HG03108 (cell line): Measurements from ENCODE around the gene NIPA2.

Experiments
- ATAC-seq: cut with Tn5 transposase; IDR thresholded peaks from one replicate; pipeline ENCODE4 v1.9.1; 2021; ENCODE audit warnings: moderate library complexity; ENCODE audit not compliant: unreplicated experiment

NIPA2 gene

DNA sequence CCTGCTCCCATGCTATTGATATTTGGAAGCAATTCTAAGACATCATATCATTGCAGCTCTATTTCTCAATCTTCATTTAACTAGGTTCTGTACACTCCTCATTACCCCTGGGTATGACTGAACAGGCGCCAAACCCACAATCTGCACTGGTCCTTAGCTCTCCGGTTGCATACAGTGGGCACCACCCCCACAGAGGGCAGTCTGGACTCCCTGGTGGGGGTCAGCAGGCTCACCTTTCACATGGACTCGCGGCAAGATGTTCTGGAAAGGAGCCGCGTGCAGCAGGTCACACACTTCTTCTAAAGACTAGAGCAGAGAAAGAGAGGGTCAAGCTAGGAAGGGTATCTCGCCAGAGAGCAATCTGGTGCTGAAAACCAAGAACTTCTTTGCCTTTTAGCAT lies 36.5 kb downstream of the NIPA2 start:
- no peak for ATAC-seq

DNA sequence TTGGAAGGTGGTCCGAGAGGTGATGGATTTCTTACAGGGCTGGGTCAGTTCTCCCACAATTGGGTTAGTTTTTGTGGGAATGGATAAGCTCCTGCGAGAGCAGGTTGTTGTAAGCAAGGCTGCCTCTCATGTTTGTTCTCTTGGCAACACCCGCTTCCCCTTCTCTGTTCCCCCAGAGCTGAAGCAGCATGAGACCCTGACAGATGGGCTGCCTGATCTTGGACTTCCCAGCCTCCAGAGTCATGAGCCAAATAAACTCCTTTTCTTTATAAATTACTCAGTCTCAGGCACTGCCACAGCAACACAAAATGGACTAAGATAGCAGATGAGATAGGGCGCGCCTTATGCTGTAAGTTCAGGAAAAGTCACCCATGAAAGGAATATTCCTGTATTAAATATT lies 38.7 kb downstream of the NIPA2 start:
- ATAC-seq = no peak

DNA sequence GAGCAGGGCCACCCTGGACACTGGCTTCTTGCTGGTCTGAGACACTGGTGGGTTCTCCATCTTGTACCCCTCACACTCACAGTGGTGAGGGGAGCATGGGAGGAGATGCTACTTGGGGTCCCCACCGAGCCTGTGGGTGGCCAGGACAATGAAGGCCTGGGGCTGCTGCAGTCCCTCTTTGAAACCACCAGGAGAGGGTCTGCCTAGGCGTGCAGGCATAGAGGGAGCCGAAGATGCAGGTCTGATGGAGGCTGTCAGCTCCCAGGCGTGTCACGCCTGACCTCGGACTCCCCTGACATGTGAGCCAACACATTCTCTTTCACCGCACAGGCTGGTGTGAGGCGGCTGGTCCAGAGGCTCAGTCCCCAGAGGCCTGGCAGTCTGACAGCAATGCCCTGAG lies 39.1 kb downstream of the NIPA2 start:
- ATAC-seq = no peak

DNA sequence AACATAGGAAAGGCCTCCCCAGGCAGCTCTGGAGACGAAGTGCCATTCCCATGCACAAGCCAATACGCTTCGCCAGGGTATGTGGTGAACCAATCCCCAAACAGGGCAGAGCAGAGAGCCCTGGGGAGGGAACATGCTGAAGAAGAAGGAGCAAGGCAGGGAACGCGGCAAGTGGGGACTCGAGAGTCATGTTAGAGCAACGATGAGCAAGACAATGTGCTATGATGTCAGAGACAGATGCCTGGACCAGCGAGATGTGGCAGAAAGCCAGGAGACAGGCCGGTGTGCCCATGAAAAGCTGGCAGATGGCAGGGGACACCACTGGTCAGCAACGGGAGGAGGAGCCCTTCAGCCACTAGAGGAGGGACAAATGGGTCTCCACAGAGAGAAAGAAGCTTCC lies 39.6 kb downstream of the NIPA2 start:
- ATAC-seq = no peak

DNA sequence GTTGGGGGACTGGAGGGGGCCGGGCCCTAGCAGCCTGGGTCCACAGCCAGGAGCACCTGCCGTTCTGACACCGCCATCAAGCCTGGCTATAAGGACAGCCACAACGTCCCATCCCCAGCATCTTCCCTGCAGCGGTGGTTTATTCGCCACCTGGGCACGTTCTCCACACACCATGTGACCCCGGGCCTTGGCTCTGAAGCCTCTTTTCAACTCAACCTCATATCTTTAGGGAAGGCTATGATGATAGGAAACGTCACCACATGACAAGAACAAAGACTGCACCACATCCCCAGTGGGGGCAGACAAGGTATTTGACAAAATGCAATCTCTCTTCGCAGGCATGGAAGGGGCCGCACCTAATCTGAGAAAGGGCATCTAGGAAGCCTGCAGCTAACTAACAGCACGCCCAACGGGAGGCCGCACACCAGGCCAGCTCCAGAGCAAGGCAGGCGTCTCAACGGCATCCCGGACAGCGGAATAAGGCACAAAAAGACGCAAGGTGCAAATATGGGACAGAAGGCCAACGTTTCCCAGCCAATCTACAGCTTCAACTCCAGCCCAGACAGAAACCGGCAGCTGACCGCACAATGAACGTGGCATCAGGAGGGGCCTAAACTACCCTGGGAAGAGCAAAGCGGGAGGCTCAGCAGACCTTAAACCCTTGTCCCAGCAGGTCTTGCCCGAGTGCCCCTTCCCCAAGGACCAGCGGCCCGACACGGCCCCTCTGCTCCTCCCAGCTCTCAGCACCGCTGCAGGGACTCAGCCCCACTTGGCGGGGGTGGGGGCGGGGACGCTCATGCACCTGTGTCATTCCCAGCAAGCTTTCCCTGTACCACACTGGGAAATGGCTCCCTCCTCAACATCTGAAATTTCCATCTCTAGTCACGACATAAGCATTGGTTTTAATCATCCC lies 41.9 kb downstream of the NIPA2 start:
- no peak for ATAC-seq

DNA sequence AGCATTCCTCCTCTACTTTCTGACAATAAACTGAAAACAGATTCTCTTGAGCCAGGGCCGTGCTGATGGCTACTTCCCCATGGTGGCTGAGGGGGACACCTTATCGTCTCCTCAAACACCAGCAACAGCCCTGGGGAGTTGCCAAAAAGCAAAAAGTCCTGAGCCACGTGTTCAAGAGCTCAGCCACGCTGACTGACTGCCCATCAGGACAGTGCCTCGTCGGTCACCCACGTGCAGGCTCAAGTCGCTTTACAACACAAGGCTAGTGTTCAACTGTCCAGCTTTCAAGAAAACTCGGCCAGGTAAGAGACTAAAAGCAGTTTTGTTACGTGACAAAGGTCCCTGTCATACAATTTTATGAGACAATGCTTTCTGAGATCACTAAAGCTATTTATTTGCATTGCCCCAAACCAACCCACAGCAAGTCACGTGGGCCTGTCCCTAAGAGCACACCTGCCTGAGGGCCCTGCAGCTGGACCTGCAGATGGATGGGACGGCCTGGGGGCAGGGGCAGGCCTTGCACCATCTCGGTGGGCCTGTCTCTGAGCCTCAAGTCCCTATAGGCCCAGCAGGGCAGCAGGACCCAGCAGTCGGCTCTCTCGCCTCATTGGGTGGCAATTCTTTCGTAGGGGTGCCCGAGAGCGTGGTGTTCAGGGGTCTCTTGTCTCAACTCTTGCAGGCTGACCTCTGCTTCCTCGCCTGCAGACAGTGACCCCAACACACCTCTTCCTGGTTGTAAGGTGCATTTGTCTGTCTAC lies 42.7 kb downstream of the NIPA2 start:
- ATAC-seq = no peak

DNA sequence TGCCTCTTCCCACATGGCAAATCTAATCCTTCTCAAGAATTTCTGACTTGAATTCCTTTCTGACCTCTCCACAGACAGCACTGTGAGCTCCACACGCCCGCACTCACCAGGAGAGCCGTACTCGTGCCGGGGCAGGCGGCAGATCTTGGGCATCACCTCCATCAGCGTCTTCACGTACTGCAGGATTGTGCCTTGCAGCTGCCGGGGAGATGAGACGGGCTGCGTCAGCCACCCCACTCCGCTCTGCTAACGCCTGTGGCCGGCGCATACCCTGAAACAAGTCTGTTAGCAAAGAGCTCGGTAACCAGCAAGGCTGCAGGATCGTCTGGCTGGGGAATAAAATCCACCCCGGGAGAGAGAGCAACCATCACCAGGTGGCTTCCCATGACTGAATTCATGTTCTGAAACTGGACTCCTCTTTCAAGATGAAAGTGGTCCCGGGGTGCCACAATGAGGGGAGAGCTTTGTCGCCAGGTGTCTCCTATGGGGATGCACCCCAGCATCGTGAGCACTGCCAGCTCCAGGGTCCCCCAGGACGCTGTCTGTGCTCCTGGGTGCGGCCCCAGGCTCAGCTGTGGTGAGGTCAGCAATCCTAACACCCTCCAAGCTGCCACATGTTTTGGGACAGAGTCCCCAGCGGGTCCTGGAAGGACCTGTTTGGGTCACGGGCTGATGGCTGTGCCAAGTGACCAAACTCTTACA lies 43.4 kb downstream of the NIPA2 start:
- no peak for ATAC-seq

DNA sequence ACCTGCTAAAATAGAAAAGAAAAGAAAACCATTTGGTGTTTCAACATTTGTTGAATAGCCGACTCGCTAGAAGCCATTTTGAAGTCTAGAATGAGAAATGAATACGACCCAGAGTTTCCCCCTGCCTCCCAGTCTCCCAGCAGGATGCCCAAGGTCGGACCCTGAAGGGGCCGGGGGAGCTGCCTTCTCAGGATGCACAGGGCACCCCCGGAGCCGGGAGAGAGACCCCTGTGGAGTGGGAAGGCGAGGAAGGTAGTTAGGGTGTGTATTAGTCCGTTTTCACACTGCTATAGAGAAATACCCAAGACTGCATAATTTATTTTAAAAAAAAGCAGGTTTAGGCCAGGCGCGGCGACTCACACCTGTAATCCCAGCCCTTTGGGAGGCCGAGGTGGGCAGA lies 44.7 kb downstream of the NIPA2 start:
- ATAC-seq = no peak

DNA sequence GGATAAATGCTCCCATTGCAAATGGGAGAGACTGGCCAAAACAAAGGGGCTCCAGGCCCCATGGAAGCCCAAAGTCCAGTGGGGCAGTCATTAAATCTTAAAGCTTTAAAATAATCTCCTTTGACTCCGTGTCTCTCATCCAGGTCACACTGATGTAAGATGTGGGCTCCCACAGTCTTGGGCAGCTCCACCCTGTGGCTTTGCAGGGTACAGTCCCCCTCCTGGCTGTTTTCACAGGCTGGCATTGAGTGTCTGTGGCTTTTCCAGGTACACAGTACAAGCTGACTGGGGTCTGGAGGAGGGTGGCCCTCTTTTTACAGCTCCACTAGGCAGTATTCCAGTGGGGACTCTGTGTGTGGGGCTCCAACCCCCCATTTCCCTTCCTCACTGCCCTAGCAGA lies 45.9 kb downstream of the NIPA2 start:
- ATAC-seq = no peak

DNA sequence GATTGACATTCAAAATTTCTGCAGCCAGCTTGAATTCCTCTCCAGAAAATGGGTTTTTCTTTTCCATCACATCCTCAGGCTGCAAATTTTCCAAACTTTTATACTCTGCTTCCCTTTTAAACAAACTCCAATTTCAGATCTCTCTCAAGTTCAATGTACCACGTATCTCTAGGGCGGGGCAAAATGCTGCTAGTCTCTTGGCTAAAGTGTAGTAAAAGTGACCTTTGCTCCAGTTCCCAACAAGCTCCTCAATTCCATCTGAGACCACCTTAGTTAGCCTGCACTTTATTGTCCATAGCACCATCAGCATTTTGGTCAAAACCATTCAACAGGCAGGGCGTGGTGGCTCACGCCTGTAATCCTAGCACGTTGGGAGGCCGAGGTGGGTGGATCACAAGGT lies 46.7 kb downstream of the NIPA2 start:
- no peak for ATAC-seq

DNA sequence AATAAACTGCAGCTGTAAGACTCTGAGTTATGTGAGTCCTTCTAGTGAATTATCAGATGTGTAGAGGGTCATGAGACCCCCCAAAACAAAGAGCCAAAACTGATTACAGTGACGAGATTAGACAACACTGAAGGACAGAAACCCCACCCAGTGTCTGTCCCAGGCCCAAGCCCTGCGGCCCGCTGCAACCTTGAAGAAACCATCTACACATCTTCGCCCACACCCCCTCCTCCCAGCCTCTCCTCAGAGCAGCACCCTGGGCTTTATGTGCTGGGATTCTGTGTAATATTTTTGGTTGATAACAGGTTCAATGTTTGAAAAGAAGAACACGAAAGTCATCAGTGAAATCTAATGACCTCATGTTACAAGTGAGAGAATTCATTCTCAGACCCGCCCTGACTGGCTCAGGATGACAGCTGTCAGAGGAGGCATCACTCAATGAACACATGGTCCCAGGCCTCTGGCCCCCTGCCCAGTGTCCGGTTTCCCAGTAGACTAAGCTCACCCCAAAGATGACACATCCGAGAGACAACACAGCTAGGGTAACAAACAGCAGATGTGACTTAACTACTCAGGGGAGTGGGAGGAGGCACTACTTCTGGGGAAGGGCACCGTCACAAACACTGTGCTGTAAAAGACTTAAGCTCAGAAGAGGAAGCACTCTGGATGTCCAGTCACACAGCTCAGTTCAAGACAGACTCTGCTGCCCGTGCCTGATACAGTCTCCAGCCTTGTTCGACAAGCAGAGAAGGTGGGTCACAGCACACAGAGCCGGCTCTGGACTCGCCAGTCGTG lies 48.9 kb downstream of the NIPA2 start:
- ATAC-seq = no peak

DNA sequence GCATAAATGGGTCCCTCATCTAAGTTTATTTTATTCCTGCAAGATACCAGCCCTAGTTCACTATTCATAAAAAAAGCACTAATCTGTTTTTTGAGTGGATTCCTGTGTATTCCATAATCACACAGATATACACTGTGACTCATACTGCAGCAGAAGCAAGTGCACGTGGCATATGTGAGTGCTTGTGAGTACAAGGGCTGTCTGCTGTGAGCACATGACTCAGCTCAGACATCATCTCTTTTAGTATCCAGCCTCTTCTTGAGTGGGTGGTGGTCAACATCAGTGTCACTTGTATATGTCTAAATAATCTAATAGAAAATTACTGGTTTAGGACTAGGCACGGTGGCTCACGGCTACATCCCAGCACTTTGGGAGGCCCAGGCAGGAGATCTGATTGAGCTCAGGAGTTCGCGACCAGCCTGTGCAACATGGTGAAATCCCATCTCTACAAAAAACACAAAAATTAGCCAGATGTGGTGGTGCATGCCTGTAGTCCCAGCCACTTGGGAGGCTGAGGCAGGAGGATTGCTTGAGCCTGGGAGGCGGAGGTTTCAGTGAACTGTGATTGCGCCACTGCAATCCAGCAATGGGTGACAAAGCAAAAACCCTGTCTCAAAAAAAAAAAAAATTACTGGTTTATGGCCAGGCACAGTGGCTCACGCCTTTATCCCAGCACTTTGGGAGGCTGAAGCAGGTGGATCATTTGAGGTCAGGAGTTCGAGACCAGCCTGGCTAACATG lies 49.8 kb downstream of the NIPA2 start:
- ATAC-seq = no peak

DNA sequence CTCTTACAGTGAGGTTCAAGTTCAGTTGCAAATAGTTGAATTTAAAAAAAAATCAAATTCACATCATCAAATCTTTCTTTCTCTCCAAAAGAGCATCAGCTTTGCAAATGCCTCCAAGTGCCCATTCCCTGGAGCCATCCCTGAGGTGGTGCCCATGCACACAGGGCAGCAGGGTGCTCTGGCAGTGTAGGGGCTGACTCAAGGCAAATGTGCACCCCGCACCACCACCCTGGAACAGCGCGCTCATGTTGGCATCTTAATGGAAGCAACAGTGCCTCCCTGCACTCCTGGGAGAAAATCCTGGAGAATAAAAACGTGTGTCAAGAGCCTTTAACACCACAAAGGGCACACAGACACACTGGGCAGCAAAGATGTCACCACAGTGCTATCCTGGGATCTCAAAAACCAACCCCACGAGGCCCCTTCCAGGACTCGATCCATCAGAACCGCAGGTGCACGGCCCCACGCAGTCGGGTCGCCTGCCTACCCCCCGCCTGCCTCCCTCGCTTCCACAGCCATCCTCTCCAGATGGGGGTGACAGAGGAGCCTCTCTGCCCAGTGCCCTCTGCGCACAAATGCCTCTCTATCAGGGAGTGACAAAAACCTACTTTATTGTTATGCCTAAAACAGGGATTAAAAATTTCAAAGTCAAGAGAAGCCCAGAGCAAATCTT lies 50.8 kb downstream of the NIPA2 start:
- no peak for ATAC-seq

DNA sequence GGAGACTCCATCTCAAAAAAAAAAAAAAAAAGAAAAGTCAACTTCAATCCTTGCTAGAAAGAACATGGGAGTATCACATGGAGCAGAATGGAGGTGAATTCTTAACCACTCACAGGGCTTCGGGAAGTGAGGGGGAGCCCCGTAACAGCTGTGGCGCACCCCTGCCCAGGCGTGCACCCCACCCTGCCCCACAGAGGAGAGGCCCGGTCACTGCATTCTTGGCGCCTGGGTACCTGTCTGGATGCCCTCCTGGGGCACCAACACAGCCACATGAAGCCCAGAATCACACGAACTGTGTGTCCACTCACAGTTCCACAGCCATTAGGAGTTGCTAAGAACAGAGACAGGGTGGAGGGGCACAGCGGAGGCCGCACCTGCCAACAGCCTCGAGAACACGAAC lies 51.8 kb downstream of the NIPA2 start:
- no peak for ATAC-seq

DNA sequence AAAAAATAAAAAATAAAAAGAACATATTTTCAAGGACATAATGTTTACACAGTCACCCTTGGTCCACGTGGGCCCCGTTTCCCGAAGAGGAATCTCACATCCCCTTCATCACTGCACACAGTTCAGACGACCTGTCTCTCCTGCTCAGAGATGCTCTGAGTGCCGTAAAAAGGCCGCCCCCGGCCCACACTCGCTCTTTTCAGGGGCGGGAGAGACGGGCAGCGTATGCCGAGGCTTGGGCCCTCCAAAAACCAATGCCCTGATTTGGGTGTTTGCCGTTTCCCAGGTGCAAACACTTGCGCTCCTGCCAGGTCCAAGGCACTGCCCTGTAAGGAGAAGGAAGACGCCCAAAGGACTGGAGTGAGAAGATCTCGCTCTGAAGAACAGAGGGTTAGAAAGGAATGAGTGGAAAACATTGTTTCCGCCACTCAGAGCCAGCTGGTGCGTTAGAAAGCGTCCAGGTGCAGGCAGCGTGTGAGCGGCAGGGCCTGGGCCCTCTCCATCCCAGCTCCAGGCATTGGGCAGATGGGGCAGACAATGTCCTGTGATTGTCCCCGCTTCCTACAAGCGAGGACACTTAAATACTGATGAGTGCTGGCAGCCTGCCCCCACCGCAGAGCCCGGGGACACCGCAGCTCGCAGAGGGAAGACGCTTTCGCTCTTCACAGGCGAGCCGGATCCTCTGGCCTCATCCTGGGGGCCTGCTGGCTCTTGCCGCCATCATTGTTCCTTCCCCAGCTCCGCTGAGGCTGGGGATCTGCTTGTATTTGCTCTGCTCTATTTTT lies 53.2 kb downstream of the NIPA2 start:
- no peak for ATAC-seq

DNA sequence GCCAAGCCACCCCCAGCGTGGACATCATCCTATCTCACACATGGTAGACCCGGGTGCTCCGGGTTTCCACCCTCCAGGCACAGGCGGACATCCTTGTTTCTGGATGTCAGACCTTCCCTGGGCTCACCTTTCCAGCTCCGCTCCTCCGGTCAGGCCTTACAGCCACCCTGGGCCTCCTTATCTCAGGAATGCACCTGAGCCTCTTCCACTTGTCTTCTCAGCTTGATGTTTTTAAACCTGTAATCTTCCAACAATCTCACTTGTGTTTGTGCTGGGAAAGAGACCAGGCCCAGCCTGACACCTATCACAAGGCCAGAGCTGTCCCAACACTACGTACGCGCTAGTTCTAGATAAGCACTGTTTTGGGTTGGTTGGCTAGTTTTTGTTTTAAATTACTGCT lies 53.9 kb downstream of the NIPA2 start:
- ATAC-seq = no peak

DNA sequence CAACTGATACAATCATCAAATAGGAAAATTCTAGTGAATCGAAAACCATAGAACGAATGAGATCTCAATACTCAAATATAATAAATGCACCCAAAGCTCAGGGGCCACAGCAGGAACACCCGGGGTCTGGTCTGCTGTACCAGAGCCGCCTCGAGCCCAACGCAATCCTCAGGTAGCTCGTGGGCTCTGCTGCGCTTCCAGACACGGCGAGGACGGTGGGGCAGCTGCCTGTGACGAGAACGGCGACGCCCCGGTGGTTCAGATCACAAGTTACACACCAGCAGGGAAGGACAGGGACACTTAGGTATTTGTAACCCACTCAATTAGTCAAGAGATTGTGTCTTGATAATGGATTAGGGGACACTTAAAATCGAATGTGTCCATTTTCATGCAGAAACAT lies 54.6 kb downstream of the NIPA2 start:
- ATAC-seq = no peak

DNA sequence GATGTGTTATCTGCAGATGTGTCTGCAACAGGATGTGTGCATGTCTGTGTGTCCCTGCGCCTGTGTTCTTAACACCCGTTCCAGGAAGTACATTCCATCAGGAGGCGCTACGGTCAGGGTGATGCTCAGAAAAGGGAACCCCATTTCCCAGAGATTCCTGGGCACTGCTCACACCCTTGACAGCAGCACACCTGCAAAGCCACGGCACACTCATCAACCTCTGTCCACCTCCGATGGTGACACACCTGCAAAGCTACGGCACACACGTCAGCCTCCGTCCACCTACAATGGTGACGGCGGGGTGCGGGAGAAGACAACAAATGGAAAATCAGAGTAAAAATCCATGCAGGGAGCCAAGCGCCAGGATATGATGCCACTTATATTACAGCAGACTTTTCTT lies 55.4 kb downstream of the NIPA2 start:
- ATAC-seq = no peak
